Measurements from ENCODE around the gene CDK1.

CDK1 gene

DNA sequence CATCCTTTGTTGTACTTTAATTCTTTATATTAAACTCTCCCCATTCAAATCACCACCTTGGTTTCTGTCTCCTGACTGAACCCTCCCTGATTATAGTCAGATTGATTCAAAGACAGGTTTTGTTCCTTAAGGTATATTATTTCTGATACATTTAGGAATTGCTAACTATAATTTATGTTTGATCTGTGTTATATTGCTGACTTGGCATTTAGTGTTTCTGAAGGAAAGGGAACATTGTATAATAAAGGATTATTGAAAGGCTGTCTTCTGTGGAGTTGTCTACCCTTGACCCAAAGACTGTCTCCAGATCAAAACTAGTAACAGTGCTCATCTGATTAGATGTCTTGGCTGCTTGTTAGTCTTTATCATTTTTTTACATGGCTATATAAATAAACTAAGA, 10.3 kb downstream of the CDK1 start:
- no peaks in the 10 kb centered on the region for H3K9me3 Mint-ChIP-seq
- H3K27me3 Mint-ChIP-seq: no peaks in the 10 kb centered on the region
- ATAC-seq (replicated peaks): no peak
- peak overlapping the region in 1 of 2 donors; percentile 39 for H3K27ac Mint-ChIP-seq
- H3K4me1 Mint-ChIP-seq (ENCODE audit: low read depth in 2 of 2): peaks cover 16 to 28% of the 10 kb centered on the region in 2 donors
- H3K4me3 Mint-ChIP-seq: peak overlapping the region in 1 of 2 donors; percentile 41
- no peaks in the 10 kb centered on the region for H3K36me3 Mint-ChIP-seq (ENCODE audit: insufficient read depth)
- DNase-seq: no peak

DNA sequence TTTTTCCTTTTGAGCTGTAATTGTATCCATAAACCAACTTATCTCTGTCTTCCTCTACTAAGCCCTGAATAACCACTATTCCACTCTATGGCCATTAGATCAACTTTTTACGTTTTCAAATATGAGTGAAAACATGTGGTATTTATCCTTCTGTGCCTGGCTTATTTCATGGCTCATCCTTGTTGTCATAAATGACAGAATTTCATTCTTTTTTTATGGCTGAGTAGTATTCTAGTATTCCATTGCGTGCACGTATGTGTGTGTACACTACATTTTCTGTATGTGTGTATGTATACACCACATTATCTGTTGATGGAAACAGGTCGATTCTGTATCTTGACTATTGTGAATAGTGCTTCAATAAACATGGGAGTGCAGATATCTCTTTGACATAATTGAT, 11.1 kb downstream of the CDK1 start:
- Mint-ChIP-seq H3K4me3 (no peak overlapping the region), H3K4me1 (ENCODE audit: low read depth in 2 of 2) (peaks cover 15 to 25% of the 10 kb centered on the region in 2 donors), H3K27ac (peak overlapping the region in 1 of 2 donors; percentile 4), H3K27me3 (no peaks in the 10 kb centered on the region), H3K36me3 (ENCODE audit: insufficient read depth) (no peaks in the 10 kb centered on the region), H3K9me3 (no peaks in the 10 kb centered on the region)
- ATAC-seq (replicated peaks): no peak
- no peak for DNase-seq

DNA sequence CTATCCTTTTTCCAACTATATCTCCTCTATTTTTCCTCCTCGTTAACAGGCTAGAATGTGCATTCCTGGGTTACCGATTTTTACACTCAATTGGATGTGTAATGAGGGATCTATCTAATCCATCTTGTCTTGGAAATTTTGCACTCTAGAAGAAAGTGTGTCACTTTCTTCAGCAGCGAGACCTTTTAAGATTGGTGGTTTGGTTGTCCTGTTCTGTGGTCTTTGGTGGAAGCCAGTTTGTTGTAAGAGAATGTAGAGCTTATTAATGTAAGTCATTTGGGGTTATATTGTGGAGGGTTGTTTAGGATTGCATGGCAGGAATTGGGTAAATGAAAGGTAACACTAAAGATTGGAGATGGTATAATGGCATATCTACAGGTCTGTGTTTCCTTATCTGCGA, 16.7 kb downstream of the CDK1 start:
- peak overlapping the region in 1 of 2 donors; percentile 1 for H3K27ac Mint-ChIP-seq
- no peak for ATAC-seq (replicated peaks)

DNA sequence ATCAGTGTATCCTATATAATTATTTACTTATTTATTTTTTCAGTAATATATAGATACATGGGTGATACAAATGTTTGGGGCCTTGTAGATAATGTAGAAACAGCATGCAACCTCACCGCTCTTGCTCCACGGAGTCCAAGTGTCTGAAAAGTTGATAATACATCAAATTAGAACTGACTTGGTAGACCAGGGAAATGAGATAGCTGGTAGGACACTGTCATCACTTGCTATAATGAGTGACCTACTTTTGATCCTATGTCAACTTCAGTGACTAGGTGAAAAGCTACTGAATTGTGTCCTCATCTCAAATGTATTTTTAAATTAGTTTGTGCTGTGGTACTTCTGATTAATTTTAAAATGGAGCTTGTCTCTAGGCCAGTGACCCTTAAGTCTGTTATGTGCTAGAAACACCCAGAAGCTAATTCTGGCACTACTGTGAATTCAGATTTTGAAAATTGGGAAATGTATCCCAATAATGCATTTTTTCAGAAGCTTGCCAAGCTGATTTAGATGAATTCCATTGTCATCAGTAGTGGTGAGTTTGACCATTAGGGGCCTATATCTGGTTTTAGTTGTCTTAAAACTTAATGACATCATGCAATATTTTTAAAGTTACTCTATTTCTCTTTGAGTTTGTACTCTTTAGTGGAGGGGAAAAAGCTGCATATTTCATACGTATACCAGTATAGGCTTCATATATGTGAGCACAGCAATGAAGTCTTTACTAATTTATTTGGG, 17.4 kb downstream of the CDK1 start:
- Mint-ChIP-seq H3K27me3 (no peaks in the 10 kb centered on the region), H3K4me3 (no peak overlapping the region), H3K9me3 (no peaks in the 10 kb centered on the region), H3K36me3 (ENCODE audit: insufficient read depth) (no peaks in the 10 kb centered on the region), H3K27ac (no peak overlapping the region), H3K4me1 (ENCODE audit: low read depth in 2 of 2) (peaks cover 4 to 6% of the 10 kb centered on the region in 2 donors)
- ATAC-seq (replicated peaks) (no peak), DNase-seq (no peak)

More for the DNA sequence above, 16.7 kb downstream of the CDK1 start:
- Mint-ChIP-seq H3K27me3 (no peaks in the 10 kb centered on the region), H3K4me3 (no peak overlapping the region), H3K36me3 (ENCODE audit: insufficient read depth) (no peaks in the 10 kb centered on the region), H3K4me1 (ENCODE audit: low read depth in 2 of 2) (peaks cover 8 to 11% of the 10 kb centered on the region in 2 donors), H3K9me3 (no peaks in the 10 kb centered on the region)
- DNase-seq: no peak

- no peak for ATAC-seq (replicated peaks)
- no peak for DNase-seq
- H3K9me3 Mint-ChIP-seq: no peaks in the 10 kb centered on the region
- H3K27me3 Mint-ChIP-seq: no peaks in the 10 kb centered on the region
- no peaks in the 10 kb centered on the region for H3K36me3 Mint-ChIP-seq (ENCODE audit: insufficient read depth)
- H3K4me1 Mint-ChIP-seq (ENCODE audit: low read depth in 2 of 2): peaks cover 3 to 4% of the 10 kb centered on the region in 2 donors
- H3K4me3 Mint-ChIP-seq: no peak overlapping the region
- H3K27ac Mint-ChIP-seq: no peak overlapping the region
Measured at GRCh38 chr10:60796481-60796880, 18.2 kb downstream of the CDK1 start.

DNA sequence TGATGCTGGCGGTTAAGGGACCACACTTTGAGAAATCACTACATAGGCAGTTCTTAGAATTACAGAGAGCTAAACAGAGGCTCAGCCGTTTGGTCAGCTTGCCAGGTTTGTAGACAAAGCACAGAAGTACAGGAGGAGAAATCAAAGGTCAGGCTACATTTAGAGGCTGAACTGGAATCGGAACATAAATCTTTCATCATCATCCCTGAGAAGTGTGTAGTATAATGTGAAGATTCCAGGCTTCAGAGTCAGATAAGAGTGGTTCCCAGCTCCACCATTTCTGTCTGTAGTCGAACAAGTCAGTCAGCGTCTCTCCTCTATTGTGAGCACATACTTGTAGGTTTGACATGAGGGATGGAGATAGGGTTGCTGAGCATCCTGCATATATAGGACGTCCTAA, 18.9 kb downstream of the CDK1 start:
- Mint-ChIP-seq H3K4me3 (no peak overlapping the region), H3K27ac (no peak overlapping the region), H3K27me3 (no peaks in the 10 kb centered on the region), H3K36me3 (ENCODE audit: insufficient read depth) (no peaks in the 10 kb centered on the region), H3K9me3 (no peaks in the 10 kb centered on the region), H3K4me1 (ENCODE audit: low read depth in 2 of 2) (peaks cover 3 to 4% of the 10 kb centered on the region in 2 donors)
- DNase-seq (no peak), ATAC-seq (replicated peaks) (no peak)

GRCh38 chr10:60798031-60798430, 19.8 kb downstream of the CDK1 start:
- H3K36me3 Mint-ChIP-seq (ENCODE audit: insufficient read depth): no peaks in the 10 kb centered on the region
- no peaks in the 10 kb centered on the region for H3K27me3 Mint-ChIP-seq
- no peak overlapping the region for H3K27ac Mint-ChIP-seq
- H3K9me3 Mint-ChIP-seq: no peaks in the 10 kb centered on the region
- DNase-seq: no peak
- peaks cover 3 to 4% of the 10 kb centered on the region in 2 donors for H3K4me1 Mint-ChIP-seq (ENCODE audit: low read depth in 2 of 2)
- no peak for ATAC-seq (replicated peaks)
- no peak overlapping the region for H3K4me3 Mint-ChIP-seq

DNA sequence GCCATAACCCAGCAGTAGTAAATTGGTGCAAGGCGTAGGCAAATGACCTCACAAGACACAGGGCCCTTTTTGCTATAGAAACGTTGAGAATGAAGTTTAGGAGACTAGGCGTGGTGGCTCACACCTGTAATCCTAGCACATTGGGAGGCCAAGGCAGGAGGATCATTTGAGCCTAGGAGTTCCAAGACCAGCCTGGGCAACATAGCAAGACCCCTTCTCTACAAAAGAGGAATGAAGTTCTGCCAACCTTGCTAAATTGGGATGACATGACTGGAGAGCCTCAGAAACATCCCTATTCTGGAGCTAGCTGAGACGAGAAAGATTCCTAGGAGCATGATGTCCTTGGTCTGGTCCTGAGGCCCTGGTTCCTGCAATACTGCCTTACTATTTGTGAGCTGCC, 20.6 kb downstream of the CDK1 start:
- Mint-ChIP-seq H3K36me3 (ENCODE audit: insufficient read depth) (no peaks in the 10 kb centered on the region), H3K27me3 (no peaks in the 10 kb centered on the region)
- no peak for ATAC-seq (replicated peaks)

DNA sequence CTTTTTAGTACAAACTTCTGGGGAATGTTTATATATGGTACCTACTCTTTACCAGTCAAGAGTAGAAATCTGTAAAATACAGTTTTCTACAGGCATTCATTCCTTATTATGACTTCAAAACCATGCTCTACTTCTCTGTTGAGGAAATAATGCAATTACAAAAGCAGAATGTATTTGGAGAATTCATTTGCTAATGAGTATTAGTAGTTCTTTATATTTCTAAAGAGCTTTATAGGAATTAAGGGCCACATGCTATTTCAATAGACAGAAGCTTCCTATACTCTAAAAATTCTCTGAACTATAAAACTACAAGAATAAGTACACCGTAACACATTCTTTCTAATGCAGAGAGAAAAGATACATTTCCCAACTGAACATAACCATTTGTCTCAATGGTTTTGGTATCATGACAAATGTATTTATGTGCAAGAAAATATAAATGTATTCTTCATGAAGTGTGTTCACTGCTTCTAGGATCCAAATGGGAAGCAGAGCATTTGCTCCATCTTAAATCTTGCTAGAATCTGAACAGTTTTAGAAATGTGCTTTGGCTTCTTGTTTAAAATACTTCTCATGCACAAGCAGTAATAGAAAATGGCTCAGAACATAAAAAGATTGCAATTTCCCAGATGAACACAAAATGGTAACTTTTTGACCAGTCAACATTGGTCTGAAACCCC, 21.8 kb downstream of the CDK1 start:
- Mint-ChIP-seq H3K9me3 (no peaks in the 10 kb centered on the region), H3K27ac (no peak overlapping the region), H3K36me3 (ENCODE audit: insufficient read depth) (no peaks in the 10 kb centered on the region), H3K27me3 (no peaks in the 10 kb centered on the region), H3K4me1 (ENCODE audit: low read depth in 2 of 2) (peaks cover 0 to under 1% of the 10 kb centered on the region in 2 donors), H3K4me3 (no peak overlapping the region)
- no peak for DNase-seq
- no peak for ATAC-seq (replicated peaks)

More for the DNA sequence above, 20.6 kb downstream of the CDK1 start:
- H3K27ac Mint-ChIP-seq: no peak overlapping the region
- H3K4me1 Mint-ChIP-seq (ENCODE audit: low read depth in 2 of 2): peaks cover 3 to 4% of the 10 kb centered on the region in 2 donors
- DNase-seq: no peak
- no peak overlapping the region for H3K4me3 Mint-ChIP-seq
- no peaks in the 10 kb centered on the region for H3K9me3 Mint-ChIP-seq

GRCh38 chr10:60800918-60801317, 22.6 kb downstream of the CDK1 start:
- no peak for DNase-seq

DNA sequence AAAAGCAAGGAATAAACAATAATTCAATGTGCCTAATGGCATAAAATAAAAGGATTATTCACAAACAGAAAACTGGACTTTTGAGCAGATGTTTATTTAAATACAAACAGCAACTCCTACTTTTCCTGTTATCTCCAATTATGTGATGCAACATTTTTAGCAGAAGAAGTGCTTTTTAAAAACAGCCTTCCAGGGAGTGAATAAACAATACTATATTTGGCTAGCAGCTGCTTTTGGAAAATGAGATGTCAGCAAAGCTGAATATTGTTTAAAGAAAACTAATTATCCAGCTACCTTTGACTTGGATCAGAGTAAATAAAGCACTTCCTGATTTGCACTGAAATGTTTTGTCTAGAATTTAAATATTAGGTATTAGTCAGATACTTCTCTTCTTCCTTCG, 23.2 kb downstream of the CDK1 start:
- no peak overlapping the region for H3K27ac Mint-ChIP-seq
- H3K9me3 Mint-ChIP-seq: no peaks in the 10 kb centered on the region
- ATAC-seq (replicated peaks): no peak
- H3K36me3 Mint-ChIP-seq (ENCODE audit: insufficient read depth): no peaks in the 10 kb centered on the region
- no peaks in the 10 kb centered on the region for H3K4me1 Mint-ChIP-seq (ENCODE audit: low read depth in 2 of 2)
- no peak for DNase-seq
- no peak overlapping the region for H3K4me3 Mint-ChIP-seq
- no peaks in the 10 kb centered on the region for H3K27me3 Mint-ChIP-seq

More at GRCh38 chr10:60800918-60801317, 22.6 kb downstream of the CDK1 start:
- H3K4me1 Mint-ChIP-seq (ENCODE audit: low read depth in 2 of 2): no peaks in the 10 kb centered on the region
- H3K27me3 Mint-ChIP-seq: no peaks in the 10 kb centered on the region
- no peak overlapping the region for H3K4me3 Mint-ChIP-seq
- ATAC-seq (replicated peaks): no peak
- H3K27ac Mint-ChIP-seq: no peak overlapping the region
- H3K36me3 Mint-ChIP-seq (ENCODE audit: insufficient read depth): no peaks in the 10 kb centered on the region
- no peaks in the 10 kb centered on the region for H3K9me3 Mint-ChIP-seq

DNA sequence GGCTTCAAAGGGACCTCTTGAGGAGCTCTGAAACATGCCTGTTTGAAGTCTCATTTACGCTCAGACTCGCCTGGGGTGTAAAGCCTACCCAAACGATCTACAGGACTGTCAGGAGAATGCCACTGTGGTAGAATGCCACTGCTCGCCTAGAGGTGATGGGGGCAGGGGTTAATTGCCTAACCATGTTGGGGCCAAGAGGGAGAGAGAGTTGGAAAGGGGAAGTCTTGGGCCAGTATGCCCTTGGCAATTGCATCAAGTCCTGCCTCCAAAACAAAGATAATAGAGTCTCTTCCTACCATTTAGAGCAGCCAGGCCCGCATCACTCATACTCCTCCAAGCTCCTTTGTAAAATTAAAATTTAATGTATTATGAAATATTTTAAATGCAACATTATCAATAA, 25.2 kb downstream of the CDK1 start:
- no peaks in the 10 kb centered on the region for H3K9me3 Mint-ChIP-seq
- DNase-seq (no peak), ATAC-seq (replicated peaks) (no peak)
- H3K36me3 Mint-ChIP-seq (ENCODE audit: insufficient read depth): no peaks in the 10 kb centered on the region
- no peaks in the 10 kb centered on the region for H3K4me1 Mint-ChIP-seq (ENCODE audit: low read depth in 2 of 2)
- H3K4me3 Mint-ChIP-seq: no peak overlapping the region
- H3K27me3 Mint-ChIP-seq: no peaks in the 10 kb centered on the region
- no peak overlapping the region for H3K27ac Mint-ChIP-seq

GRCh38 chr10:60803865-60804264, 25.6 kb downstream of the CDK1 start:
- H3K9me3 Mint-ChIP-seq: no peaks in the 10 kb centered on the region
- H3K36me3 Mint-ChIP-seq (ENCODE audit: insufficient read depth): no peaks in the 10 kb centered on the region
- ATAC-seq (replicated peaks) (no peak), DNase-seq (no peak)
- no peak overlapping the region for H3K27ac Mint-ChIP-seq
- no peaks in the 10 kb centered on the region for H3K4me1 Mint-ChIP-seq (ENCODE audit: low read depth in 2 of 2)
- H3K27me3 Mint-ChIP-seq: no peaks in the 10 kb centered on the region
- no peak overlapping the region for H3K4me3 Mint-ChIP-seq

DNA sequence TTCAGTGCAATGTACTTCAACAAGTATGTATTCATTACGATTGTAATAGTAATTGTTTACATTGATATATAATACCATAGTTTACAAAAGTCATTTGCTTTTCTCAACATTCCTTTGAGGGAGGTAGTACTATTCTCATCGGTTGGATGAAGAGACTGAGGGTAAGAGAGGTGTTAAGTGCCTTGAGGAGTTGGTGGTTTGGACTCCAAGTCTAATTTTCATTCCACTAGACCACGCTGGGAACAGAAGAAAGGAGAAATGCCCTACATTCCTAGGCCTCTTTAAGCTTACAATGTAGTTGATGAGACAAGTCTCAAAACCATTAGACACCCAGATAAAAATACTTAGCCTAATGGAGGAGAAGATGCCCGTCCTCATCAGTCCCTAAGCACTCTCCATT, 28.6 kb downstream of the CDK1 start:
- Mint-ChIP-seq H3K27ac (no peak overlapping the region), H3K9me3 (no peaks in the 10 kb centered on the region), H3K4me1 (ENCODE audit: low read depth in 2 of 2) (no peaks in the 10 kb centered on the region), H3K4me3 (no peak overlapping the region), H3K36me3 (ENCODE audit: insufficient read depth) (no peaks in the 10 kb centered on the region), H3K27me3 (no peaks in the 10 kb centered on the region)
- no peak for ATAC-seq (replicated peaks)
- DNase-seq: no peak

All from effector memory CD8-positive, alpha-beta T cell (primary cell).